Activated CD8-positive, alpha-beta memory T cell treated with anti-CD3 and anti-CD28 coated beads, Interleukin-2, amount 50 U/mL, for 4 hours (primary cell): ENCODE data around the gene ZNG1F.
"Not testable (repeated sequence)": the region's sequence is repeated elsewhere in the genome, so short reads cannot be mapped to it uniquely, and the experiment has no call there.

Experiments used
- DNase-seq: peaks from one replicate; pipeline ENCODE4 v3.0.0-alpha.2; 2020

The ZNG1F gene

GRCh38 chr9:41082358-41082757 is 106.8 kb downstream of the ZNG1F start:
- DNase-seq: not testable (repeated sequence)
